ENCODE measurements around the gene KCNQ1. TPM values are rescaled to one million over a fixed set of nuclear protein-coding genes. Genes with fewer than 3 reads are reported as not detected.
A peak's percentile ranks its signal among the peaks of the same experiment; 100 is the strongest.

The KCNQ1 gene
- total RNA-seq, 2 experiments from 2014 or later = 10.7 to 10.8 TPM

DNA sequence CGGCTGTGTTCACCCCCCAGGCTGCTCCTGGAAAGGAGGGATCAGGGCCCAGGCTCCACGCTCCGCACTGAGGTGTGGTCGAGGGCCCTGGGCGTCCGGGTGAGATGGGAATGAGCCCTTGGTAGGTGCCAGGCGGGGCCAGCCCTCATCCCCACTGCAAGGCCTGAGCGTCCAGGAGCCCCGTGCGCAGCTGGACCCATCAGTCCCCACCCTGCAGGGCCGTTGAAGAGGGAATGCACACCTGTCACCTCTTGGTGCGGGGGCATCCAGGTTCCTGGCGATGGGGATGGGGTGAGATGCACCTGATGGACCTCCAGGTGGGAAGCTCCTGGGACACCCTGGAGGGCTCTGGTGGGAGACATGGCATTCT is 72.2 kb downstream of the KCNQ1 start:
- H3K4me3 Mint-ChIP-seq = no peak overlapping the region
- H3K4me1 Mint-ChIP-seq (ENCODE audit: low read depth) = no peaks in the 10 kb centered on the region
- no peak overlapping the region for H3K27ac Mint-ChIP-seq
- H3K9me3 Mint-ChIP-seq = no peaks in the 10 kb centered on the region
- intact Hi-C loops (cut with micrococcal nuclease) = no loop called here
- peak; percentile 4 for DNase-seq
- H3K36me3 Mint-ChIP-seq = no peaks in the 10 kb centered on the region
- ChIA-PET POLR2A (no interaction called here), CTCF (no interaction called here)
- H3K27me3 Mint-ChIP-seq = no peaks in the 10 kb centered on the region

DNA sequence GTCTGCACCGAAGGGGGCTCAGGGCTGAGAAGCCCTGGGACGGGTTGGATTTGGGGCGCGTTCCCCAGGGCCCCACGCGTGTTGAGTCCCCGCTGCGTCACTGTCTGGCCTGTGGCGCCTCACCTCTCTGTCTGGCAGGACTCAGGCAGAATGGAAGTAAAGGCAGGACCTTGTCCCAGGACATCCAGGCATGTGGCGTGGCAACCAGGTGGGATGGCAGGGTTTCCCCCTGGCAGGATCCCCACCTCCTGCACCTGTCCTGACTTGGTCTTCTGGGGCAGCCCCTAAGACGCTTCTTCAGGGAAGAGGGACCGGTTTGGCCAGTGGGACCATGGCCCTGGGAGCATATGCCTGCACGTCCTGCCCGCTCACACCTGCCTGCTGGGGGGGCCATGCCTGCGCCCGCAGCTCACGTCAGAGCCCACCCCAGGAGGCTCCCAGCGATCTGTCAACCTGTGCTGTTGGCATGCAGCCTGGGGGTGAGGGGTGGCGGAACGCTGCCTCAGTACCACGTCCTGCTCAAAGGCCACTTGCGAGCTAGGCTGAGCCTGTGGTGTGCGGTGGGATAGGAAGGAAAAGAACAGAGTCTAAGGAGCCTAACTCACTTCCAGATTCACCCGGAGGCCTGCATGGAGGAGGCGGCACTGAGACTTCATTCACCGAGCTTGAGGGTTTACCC is 72.7 kb downstream of the KCNQ1 start:
- POLR2A ChIA-PET = no interaction called here
- Mint-ChIP-seq H3K4me1 (ENCODE audit: low read depth) (no peaks in the 10 kb centered on the region), H3K9me3 (no peaks in the 10 kb centered on the region), H3K27ac (no peak overlapping the region), H3K4me3 (no peak overlapping the region), H3K27me3 (no peaks in the 10 kb centered on the region), H3K36me3 (no peaks in the 10 kb centered on the region)
- intact Hi-C loops (cut with micrococcal nuclease) = no loop called here
- DNase-seq = no peak
- CTCF ChIA-PET = interaction anchor here (1.0 kb wide), 1 partner anchor 14 kb away, joined by 3 read pairs; no protein-coding TSS in a partner anchor

DNA sequence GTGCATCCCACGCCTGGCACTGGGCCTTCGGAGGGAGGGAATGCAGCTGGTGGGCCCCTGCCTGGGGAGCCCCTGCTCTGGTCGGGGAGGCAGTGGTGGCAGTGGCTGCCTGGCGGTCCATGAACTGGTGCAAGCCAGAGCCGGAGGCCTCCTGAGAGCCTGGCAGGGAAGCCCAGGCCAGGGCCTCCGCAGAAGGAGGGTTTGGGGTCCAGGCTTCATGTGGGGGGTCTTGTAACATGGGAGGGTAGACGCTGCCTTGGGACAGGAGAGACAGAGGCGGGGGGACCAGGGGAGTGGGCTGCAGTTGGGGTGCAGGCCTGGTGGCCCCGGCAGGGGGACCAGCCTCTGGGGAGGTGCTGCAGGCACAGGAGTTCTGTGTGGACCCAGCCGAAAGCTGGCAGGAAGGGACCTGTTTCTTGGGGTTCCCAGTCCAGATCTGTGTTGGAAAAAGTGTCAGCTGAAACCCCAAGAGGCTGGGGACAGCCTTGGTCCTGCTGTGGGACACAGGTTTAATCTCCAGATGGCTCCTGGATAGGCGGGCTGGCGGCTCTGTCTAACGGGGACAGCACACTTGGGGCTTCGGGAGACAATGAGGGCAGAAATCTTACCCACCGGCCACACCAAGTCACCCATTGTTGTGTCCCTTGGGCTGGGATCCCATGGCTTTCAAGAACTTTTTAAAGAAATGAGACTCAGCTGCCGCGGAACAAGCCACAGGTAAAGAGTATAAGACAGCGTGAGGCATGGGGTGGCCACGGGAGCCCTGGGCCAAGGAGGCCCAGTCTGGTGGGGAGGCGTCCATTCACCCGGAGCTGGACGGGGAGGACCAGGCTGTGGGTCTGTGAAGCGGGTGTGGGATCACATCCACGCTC is 73.5 kb downstream of the KCNQ1 start:
- H3K4me3 Mint-ChIP-seq = no peak overlapping the region
- DNase-seq = peak; percentile 5
- POLR2A ChIA-PET = no interaction called here
- no peaks in the 10 kb centered on the region for H3K36me3 Mint-ChIP-seq
- H3K9me3 Mint-ChIP-seq = no peaks in the 10 kb centered on the region
- CTCF ChIA-PET = interaction anchor here (0.5 to 1.0 kb wide), 3 partner anchors 13 to 823 kb away, joined by 3 read pairs; no protein-coding TSS in a partner anchor
- H3K4me1 Mint-ChIP-seq (ENCODE audit: low read depth) = no peaks in the 10 kb centered on the region
- no peak overlapping the region for H3K27ac Mint-ChIP-seq
- intact Hi-C loops (cut with micrococcal nuclease) = no loop called here
- no peaks in the 10 kb centered on the region for H3K27me3 Mint-ChIP-seq

DNA sequence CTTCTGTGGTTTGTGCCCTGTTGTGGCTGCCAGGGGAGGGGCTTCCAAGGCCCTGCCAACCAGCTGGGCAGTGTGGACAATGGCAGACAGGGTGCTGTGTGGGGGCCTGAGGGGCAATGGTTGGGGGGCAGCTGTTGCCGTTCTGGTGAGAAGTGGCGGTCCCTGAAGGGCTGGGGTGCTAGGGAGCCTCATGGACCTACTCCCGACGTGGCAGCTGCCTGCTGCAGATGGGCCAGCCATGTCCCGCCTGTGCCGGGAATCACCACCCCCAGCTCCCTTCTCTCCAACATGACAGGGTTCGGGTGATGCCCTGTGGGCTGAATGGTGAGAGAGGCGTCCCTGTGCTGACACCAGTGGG is 74.2 kb downstream of the KCNQ1 start:
- intact Hi-C loops (cut with micrococcal nuclease) = no loop called here

DNA sequence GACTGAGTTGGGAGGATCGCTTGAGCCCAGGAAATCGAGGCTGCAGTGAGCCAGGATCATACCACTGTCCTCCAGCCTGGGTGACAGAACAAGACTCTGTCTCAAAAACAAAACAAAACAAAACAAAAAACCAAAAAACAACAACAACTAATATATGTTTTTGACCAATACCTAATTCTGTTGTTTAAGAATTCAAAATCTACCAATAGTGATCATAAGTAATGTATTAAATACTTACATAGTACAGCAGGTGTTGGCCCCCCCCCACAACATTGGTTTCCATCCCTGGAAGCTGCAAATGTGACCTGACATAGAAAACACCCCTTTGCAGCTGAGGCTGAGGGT is 74.7 kb downstream of the KCNQ1 start:
- POLR2A ChIA-PET = no interaction called here

More for the DNA sequence above, 74.2 kb downstream of the KCNQ1 start:
- ChIA-PET CTCF (interaction anchor here (0.5 to 0.9 kb wide), 2 partner anchors 205 to 822 kb away, joined by 3 read pairs; no protein-coding TSS in a partner anchor), POLR2A (no interaction called here)
- no peaks in the 10 kb centered on the region for H3K9me3 Mint-ChIP-seq
- H3K27me3 Mint-ChIP-seq = no peaks in the 10 kb centered on the region
- H3K4me3 Mint-ChIP-seq = no peak overlapping the region
- no peaks in the 10 kb centered on the region for H3K36me3 Mint-ChIP-seq
- no peaks in the 10 kb centered on the region for H3K4me1 Mint-ChIP-seq (ENCODE audit: low read depth)
- H3K27ac Mint-ChIP-seq = no peak overlapping the region
- peak; percentile 3 for DNase-seq

GRCh38 chr11:2519862-2520735 is 75.3 kb downstream of the KCNQ1 start:
- Mint-ChIP-seq H3K27me3 (no peaks in the 10 kb centered on the region), H3K4me1 (ENCODE audit: low read depth) (peaks cover 4% of the 10 kb centered on the region), H3K27ac (no peak overlapping the region), H3K4me3 (no peak overlapping the region), H3K9me3 (no peaks in the 10 kb centered on the region), H3K36me3 (no peaks in the 10 kb centered on the region)
- ChIA-PET CTCF (interaction anchor here (1.2 kb wide), 1 partner anchor 97 kb away, joined by 3 read pairs; no protein-coding TSS in a partner anchor), POLR2A (no interaction called here)
- intact Hi-C loops (cut with micrococcal nuclease) = loop anchor here (10.0 kb wide), 1 partner anchor 325 kb away; no protein-coding TSS in a partner anchor
- DNase-seq = peak; percentile 5

More for the DNA sequence above, 74.7 kb downstream of the KCNQ1 start:
- Mint-ChIP-seq H3K27ac (no peak overlapping the region), H3K27me3 (no peaks in the 10 kb centered on the region), H3K4me1 (ENCODE audit: low read depth) (no peaks in the 10 kb centered on the region), H3K9me3 (no peaks in the 10 kb centered on the region), H3K36me3 (no peaks in the 10 kb centered on the region), H3K4me3 (no peak overlapping the region)
- peak; percentile 2 for DNase-seq
- intact Hi-C loops (cut with micrococcal nuclease) = no loop called here
- CTCF ChIA-PET = interaction anchor here (1.2 kb wide), 1 partner anchor 96 kb away, joined by 3 read pairs; no protein-coding TSS in a partner anchor

DNA sequence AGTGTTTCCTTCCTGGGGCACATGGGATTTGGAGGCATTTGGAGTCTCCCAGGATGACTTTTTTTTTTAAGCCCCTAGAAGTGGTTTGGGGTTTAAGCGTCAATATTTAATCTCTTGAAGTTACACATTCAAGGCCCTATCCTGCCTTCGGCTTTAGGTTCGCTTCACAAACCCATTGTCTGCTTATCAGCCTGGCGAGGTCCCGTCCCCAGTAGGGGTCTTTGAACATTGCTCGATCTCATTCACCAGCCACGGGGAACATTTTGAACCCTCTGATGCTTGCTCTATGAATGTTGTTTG is 75.9 kb downstream of the KCNQ1 start:
- no peak overlapping the region for H3K27ac Mint-ChIP-seq
- intact Hi-C loops (cut with micrococcal nuclease) = loop anchor here (10.0 kb wide), 1 partner anchor 326 kb away; no protein-coding TSS in a partner anchor
- CTCF ChIA-PET = no interaction called here
- no peaks in the 10 kb centered on the region for H3K36me3 Mint-ChIP-seq
- peaks cover 10% of the 10 kb centered on the region for H3K4me1 Mint-ChIP-seq (ENCODE audit: low read depth)
- no peak overlapping the region for H3K4me3 Mint-ChIP-seq
- no peak for DNase-seq
- no peaks in the 10 kb centered on the region for H3K27me3 Mint-ChIP-seq
- POLR2A ChIA-PET = no interaction called here
- no peaks in the 10 kb centered on the region for H3K9me3 Mint-ChIP-seq

- CTCF ChIA-PET = interaction anchor here (3.0 kb wide), 1 partner anchor 11 kb away, joined by 12 read pairs; no protein-coding TSS in a partner anchor
- H3K4me1 Mint-ChIP-seq (ENCODE audit: low read depth) = peaks cover 15% of the 10 kb centered on the region
- no peaks in the 10 kb centered on the region for H3K36me3 Mint-ChIP-seq
- H3K9me3 Mint-ChIP-seq = no peaks in the 10 kb centered on the region
- POLR2A ChIA-PET = no interaction called here
- peak; percentile 1 for DNase-seq
- no peaks in the 10 kb centered on the region for H3K27me3 Mint-ChIP-seq
- H3K27ac Mint-ChIP-seq = no peak overlapping the region
- intact Hi-C loops (cut with micrococcal nuclease) = loop anchor here (10.0 kb wide), 1 partner anchor 326 kb away; no protein-coding TSS in a partner anchor
- H3K4me3 Mint-ChIP-seq = no peak overlapping the region
Measured at GRCh38 chr11:2521081-2521732, 76.4 kb downstream of the KCNQ1 start.

DNA sequence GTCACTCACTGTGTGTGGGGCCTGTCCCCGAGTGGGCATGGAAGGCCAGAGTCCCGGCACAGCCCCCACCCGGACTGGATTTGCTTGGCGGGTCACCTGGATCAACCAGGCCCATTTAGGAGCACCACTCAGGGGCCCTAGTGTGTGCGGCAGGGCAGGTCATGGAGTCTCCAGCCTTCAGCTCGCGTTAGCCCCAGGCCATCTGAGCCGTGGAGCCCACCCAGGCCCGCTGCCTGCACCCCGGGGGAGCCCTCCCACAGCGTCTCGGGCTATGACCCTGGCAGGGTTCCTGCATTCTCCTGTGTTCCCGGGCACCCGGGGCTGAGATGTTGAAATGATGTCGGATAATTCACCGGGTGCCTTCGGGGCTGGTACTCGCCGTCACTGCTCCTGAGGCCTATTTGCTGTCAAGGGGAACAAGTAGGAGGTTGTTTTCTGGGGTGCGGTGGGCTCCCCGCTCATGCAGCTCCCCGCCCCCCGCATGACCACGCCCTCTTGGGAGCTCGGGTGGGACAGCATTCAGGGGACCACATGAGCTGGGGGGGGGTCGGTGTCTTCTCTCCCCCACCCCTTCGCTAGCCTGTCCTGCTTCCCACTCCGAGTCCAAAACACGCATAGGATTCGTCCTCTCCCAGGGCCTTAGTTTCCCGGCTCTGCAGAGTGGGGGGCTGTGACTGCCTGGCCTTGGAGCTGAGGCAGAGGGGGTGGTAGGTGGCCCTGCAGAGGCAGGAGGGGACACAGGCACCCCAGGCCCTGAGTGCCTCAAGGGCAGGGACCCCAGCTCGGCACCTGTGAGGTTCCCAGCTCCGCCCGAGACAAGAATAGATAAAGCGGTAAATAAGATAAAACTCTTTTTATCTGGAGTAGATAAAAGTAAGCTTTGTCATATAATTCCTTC is 77.2 kb downstream of the KCNQ1 start:
- H3K27me3 Mint-ChIP-seq = no peaks in the 10 kb centered on the region
- H3K27ac Mint-ChIP-seq = no peak overlapping the region
- H3K36me3 Mint-ChIP-seq = no peaks in the 10 kb centered on the region
- peaks cover 17% of the 10 kb centered on the region for H3K4me1 Mint-ChIP-seq (ENCODE audit: low read depth)
- no peak overlapping the region for H3K4me3 Mint-ChIP-seq
- ChIA-PET CTCF (interaction anchor here (0.8 to 3.0 kb wide), 2 partner anchors 11 to 887 kb away, joined by 3 to 12 read pairs; no protein-coding TSS in a partner anchor), POLR2A (no interaction called here)
- intact Hi-C loops (cut with micrococcal nuclease) = loop anchor here (10.0 kb wide), 1 partner anchor 327 kb away; no protein-coding TSS in a partner anchor
- no peaks in the 10 kb centered on the region for H3K9me3 Mint-ChIP-seq
- DNase-seq = peak; percentile 4

- Mint-ChIP-seq H3K4me3 (no peak overlapping the region), H3K36me3 (no peaks in the 10 kb centered on the region), H3K27ac (no peak overlapping the region), H3K27me3 (no peaks in the 10 kb centered on the region), H3K9me3 (no peaks in the 10 kb centered on the region), H3K4me1 (ENCODE audit: low read depth) (peaks cover 19% of the 10 kb centered on the region)
- peak; percentile 6 for DNase-seq
- CTCF ChIA-PET = interaction anchor here (0.8 to 3.0 kb wide), 2 partner anchors 10 to 886 kb away, joined by 3 to 12 read pairs; no protein-coding TSS in a partner anchor
- POLR2A ChIA-PET = no interaction called here
- intact Hi-C loops (cut with micrococcal nuclease) = loop anchor here (10.0 kb wide), 1 partner anchor 328 kb away; no protein-coding TSS in a partner anchor
Measured at GRCh38 chr11:2522631-2523255, 77.9 kb downstream of the KCNQ1 start.

All from activated CD4-positive, alpha-beta memory T cell treated with anti-CD3 and anti-CD28 coated beads for 36 hours (primary cell).